ENCODE measurements around the gene TP73.
A peak's percentile ranks its signal among the peaks of the same experiment; 100 is the strongest.

The TP73 gene

GRCh38 chr1:3672231-3672970 is 20.1 kb downstream of the TP73 start:
- DNase-seq (ENCODE audit: low spot score), result no peak
- in situ Hi-C loops (cut with MboI; ENCODE audit: low sequenced_read_pairs, unreplicated experiment), result no loop called here
- TF ChIP-seq, protein P1, sequence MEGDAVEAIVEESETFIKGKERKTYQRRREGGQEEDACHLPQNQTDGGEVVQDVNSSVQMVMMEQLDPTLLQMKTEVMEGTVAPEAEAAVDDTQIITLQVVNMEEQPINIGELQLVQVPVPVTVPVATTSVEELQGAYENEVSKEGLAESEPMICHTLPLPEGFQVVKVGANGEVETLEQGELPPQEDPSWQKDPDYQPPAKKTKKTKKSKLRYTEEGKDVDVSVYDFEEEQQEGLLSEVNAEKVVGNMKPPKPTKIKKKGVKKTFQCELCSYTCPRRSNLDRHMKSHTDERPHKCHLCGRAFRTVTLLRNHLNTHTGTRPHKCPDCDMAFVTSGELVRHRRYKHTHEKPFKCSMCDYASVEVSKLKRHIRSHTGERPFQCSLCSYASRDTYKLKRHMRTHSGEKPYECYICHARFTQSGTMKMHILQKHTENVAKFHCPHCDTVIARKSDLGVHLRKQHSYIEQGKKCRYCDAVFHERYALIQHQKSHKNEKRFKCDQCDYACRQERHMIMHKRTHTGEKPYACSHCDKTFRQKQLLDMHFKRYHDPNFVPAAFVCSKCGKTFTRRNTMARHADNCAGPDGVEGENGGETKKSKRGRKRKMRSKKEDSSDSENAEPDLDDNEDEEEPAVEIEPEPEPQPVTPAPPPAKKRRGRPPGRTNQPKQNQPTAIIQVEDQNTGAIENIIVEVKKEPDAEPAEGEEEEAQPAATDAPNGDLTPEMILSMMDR (IDR thresholded peaks at IDR 0.05; ENCODE audit: borderline replicate concordance, control extremely low read depth, extremely low read depth, insufficient read depth, missing control alignments), result no peak

GRCh38 chr1:3672971-3673361 is 20.6 kb downstream of the TP73 start:
- in situ Hi-C loops (cut with MboI; ENCODE audit: low sequenced_read_pairs, unreplicated experiment), result no loop called here
- TF ChIP-seq, protein P1 (IDR thresholded peaks at IDR 0.05; ENCODE audit: borderline replicate concordance, control extremely low read depth, extremely low read depth, insufficient read depth, missing control alignments), result no peak
- no peak for DNase-seq (ENCODE audit: low spot score)

DNA sequence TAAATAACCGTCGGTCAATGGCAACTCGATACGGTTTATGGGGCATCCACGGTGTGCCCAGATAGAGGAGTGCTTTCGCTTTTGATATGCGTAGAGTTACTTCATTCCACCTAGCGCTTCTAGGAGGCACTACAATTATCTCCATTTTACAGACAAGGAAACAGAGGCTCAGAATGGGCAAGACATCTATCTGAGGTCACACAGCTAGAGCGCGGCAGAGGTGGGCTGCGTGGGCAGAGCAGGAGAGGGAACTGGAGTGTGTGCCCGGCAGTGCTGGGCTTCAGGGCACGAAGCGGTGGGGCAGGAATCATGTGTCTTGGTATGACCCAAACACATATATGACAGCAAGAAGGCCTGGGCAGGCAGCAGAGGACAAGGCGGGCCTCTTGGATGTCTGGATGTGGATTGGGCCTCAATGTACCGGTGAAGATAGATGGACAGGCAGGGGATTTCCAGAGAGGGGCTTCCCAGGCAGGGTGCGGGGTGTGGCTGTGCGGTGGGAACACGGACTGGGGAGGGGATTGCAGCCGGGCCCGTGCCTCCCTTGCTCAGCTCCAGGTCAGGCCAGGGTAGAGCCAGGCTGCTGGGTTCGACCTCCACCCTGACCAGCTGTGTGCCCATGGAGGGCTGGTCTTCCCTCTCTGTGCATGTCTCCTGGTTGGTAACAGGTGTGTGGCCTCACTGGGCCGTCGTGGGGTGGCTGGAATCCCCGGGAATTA is 21.2 kb downstream of the TP73 start:
- TF ChIP-seq, protein P1 (IDR thresholded peaks at IDR 0.05; ENCODE audit: borderline replicate concordance, control extremely low read depth, extremely low read depth, insufficient read depth, missing control alignments), result peak; percentile 7
- in situ Hi-C loops (cut with MboI; ENCODE audit: low sequenced_read_pairs, unreplicated experiment), result no loop called here
- DNase-seq (ENCODE audit: low spot score), result peak; percentile 67

DNA sequence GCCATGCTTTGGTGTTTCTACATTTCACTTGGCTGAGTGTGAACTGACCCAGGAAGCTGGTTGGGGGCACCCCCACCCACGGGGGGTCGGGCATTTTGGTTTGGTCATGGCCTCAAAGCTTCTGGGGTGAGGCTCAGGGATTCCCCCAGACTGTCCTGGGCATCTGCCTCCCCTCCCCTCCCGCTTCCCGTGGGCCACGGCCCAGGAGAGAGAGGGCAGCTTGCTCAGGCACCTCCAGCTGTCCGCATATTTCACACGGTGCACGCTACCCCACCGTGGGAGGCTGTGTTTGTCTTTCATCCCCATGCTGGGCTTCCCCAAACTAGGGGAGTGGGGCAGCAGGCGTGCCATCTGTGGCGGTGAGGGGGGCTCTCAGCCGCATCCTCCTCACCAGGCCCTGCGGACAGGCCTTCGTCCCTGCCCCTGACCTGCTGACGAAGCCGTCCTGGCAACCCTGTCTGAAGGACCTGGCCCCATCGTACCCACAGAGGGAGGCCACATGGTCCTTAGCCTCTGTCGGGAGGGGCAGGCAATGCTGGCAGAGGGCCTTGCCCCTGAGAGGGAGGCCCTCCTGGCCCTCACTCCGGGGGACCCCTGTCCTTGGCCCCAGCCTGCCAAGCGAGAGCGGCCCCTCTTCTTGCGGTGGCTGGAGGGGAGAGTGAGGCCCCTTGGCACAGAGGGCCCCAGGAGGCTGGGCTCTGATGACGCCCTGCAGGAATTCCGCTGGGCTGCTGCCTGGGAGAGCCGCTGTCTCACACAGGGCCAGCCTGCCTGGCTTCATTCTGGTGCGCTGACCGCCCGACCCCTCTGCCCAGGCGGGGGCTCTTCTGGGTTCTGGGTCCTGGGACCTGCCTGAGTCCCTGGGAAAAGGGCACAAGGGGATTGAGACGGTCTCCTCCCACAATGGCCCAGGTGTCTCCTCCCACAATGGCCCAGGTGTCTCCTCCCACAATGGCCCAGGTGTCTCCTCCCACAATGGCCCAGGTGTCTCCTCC is 22.1 kb downstream of the TP73 start:
- no peak for DNase-seq (ENCODE audit: low spot score)
- TF ChIP-seq, protein P1 (IDR thresholded peaks at IDR 0.05; ENCODE audit: borderline replicate concordance, control extremely low read depth, extremely low read depth, insufficient read depth, missing control alignments), result no peak
- in situ Hi-C loops (cut with MboI; ENCODE audit: low sequenced_read_pairs, unreplicated experiment), result no loop called here

- TF ChIP-seq, protein P1 (IDR thresholded peaks at IDR 0.05; ENCODE audit: borderline replicate concordance, control extremely low read depth, extremely low read depth, insufficient read depth, missing control alignments), result no peak
- in situ Hi-C loops (cut with MboI; ENCODE audit: low sequenced_read_pairs, unreplicated experiment), result no loop called here
- no peak for DNase-seq (ENCODE audit: low spot score)
Measured at GRCh38 chr1:3675436-3675835, 23.1 kb downstream of the TP73 start.

All from GM13976 (cell line).